Measurements from ENCODE around the gene NUCB1.
"Not testable (repeated sequence)": the region's sequence is repeated elsewhere in the genome, so short reads cannot be mapped to it uniquely, and the experiment has no call there.

NUCB1 gene

GRCh38 chr19:48903788-48904187, 3.7 kb downstream of the NUCB1 start:
- H3K27me3 ChIP-seq (ENCODE audit: low read depth); DNase-seq (ENCODE audit: low spot score in 2 of 2); in situ Hi-C loops (cut with MboI; ENCODE audit: low sequenced_read_pairs); H3K36me3 ChIP-seq (replicated peaks); H3K4me3 ChIP-seq; H3K9me3 ChIP-seq: not testable (repeated sequence)
- peaks cover 15% of the 10 kb centered on the region for H3K4me1 ChIP-seq

GRCh38 chr19:48905664-48906063, 5.6 kb downstream of the NUCB1 start:
- Histone ChIP-seq H3K4me3 (no peak overlapping the region), H3K36me3 (replicated peaks) (peaks cover 16% of the 10 kb centered on the region)
- in situ Hi-C loops (cut with MboI; ENCODE audit: low sequenced_read_pairs): no loop called here

GRCh38 chr19:48906324-48906723, 6.2 kb downstream of the NUCB1 start:
- in situ Hi-C loops (cut with MboI; ENCODE audit: low sequenced_read_pairs): no loop called here
- H3K9me3 ChIP-seq: no peaks in the 10 kb centered on the region
- H3K27me3 ChIP-seq (ENCODE audit: low read depth): no peaks in the 10 kb centered on the region
- H3K4me1 ChIP-seq: peaks cover 3% of the 10 kb centered on the region
- H3K4me3 ChIP-seq: no peak overlapping the region
- no peak for DNase-seq (ENCODE audit: low spot score in 2 of 2)
- H3K36me3 ChIP-seq (replicated peaks): peaks cover 20% of the 10 kb centered on the region

More at GRCh38 chr19:48905664-48906063, 5.6 kb downstream of the NUCB1 start:
- DNase-seq (ENCODE audit: low spot score in 2 of 2): no peak
- Histone ChIP-seq H3K27me3 (ENCODE audit: low read depth) (no peaks in the 10 kb centered on the region), H3K4me1 (peaks cover 10% of the 10 kb centered on the region), H3K9me3 (no peaks in the 10 kb centered on the region)

- peaks cover 20% of the 10 kb centered on the region for H3K36me3 ChIP-seq (replicated peaks)
- no peak overlapping the region for H3K4me3 ChIP-seq
- DNase-seq (ENCODE audit: low spot score in 2 of 2): no peak
- H3K9me3 ChIP-seq: no peaks in the 10 kb centered on the region
- no peaks in the 10 kb centered on the region for H3K27me3 ChIP-seq (ENCODE audit: low read depth)
- H3K4me1 ChIP-seq: no peaks in the 10 kb centered on the region
- in situ Hi-C loops (cut with MboI; ENCODE audit: low sequenced_read_pairs): no loop called here
These were observed 7.6 kb downstream of the NUCB1 start for GRCh38 chr19:48907671-48908070.

GRCh38 chr19:48909424-48910077, 9.4 kb downstream of the NUCB1 start:
- H3K36me3 ChIP-seq (replicated peaks): peaks cover 34% of the 10 kb centered on the region
- H3K27me3 ChIP-seq (ENCODE audit: low read depth); H3K4me1 ChIP-seq; H3K9me3 ChIP-seq; DNase-seq (ENCODE audit: low spot score in 2 of 2); in situ Hi-C loops (cut with MboI; ENCODE audit: low sequenced_read_pairs); H3K4me3 ChIP-seq: not testable (repeated sequence)

GRCh38 chr19:48910803-48911202, 10.7 kb downstream of the NUCB1 start:
- DNase-seq (ENCODE audit: low spot score in 2 of 2): no peak
- H3K27me3 ChIP-seq (ENCODE audit: low read depth): no peaks in the 10 kb centered on the region
- in situ Hi-C loops (cut with MboI; ENCODE audit: low sequenced_read_pairs): no loop called here
- H3K4me3 ChIP-seq: no peak overlapping the region
- no peaks in the 10 kb centered on the region for H3K9me3 ChIP-seq
- H3K4me1 ChIP-seq: no peaks in the 10 kb centered on the region
- H3K36me3 ChIP-seq (replicated peaks): peaks cover 40% of the 10 kb centered on the region

GRCh38 chr19:48913114-48913889, 13.2 kb downstream of the NUCB1 start:
- Histone ChIP-seq H3K4me3 (no peak overlapping the region), H3K4me1 (no peaks in the 10 kb centered on the region), H3K9me3 (no peaks in the 10 kb centered on the region), H3K27me3 (ENCODE audit: low read depth) (no peaks in the 10 kb centered on the region), H3K36me3 (replicated peaks) (peaks cover 50% of the 10 kb centered on the region)
- in situ Hi-C loops (cut with MboI; ENCODE audit: low sequenced_read_pairs): no loop called here
- peak; percentile 17 to 51 for DNase-seq (ENCODE audit: low spot score in 2 of 2)

GRCh38 chr19:48914181-48914580, 14.1 kb downstream of the NUCB1 start:
- Histone ChIP-seq H3K4me3 (no peak overlapping the region), H3K4me1 (no peaks in the 10 kb centered on the region), H3K36me3 (replicated peaks) (peaks cover 58% of the 10 kb centered on the region), H3K9me3 (no peaks in the 10 kb centered on the region), H3K27me3 (ENCODE audit: low read depth) (no peaks in the 10 kb centered on the region)
- in situ Hi-C loops (cut with MboI; ENCODE audit: low sequenced_read_pairs): no loop called here
- no peak for DNase-seq (ENCODE audit: low spot score in 2 of 2)

- peaks cover 53% of the 10 kb centered on the region for H3K36me3 ChIP-seq (replicated peaks)
- no peaks in the 10 kb centered on the region for H3K27me3 ChIP-seq (ENCODE audit: low read depth)
- H3K4me1 ChIP-seq: no peaks in the 10 kb centered on the region
- in situ Hi-C loops (cut with MboI; ENCODE audit: low sequenced_read_pairs): no loop called here
- no peak overlapping the region for H3K4me3 ChIP-seq
- no peaks in the 10 kb centered on the region for H3K9me3 ChIP-seq
- no peak for DNase-seq (ENCODE audit: low spot score in 2 of 2)
These were observed 15.6 kb downstream of the NUCB1 start for GRCh38 chr19:48915757-48916156.

GRCh38 chr19:48918071-48918470, 18.0 kb downstream of the NUCB1 start:
- no peaks in the 10 kb centered on the region for H3K4me1 ChIP-seq
- no peak for DNase-seq (ENCODE audit: low spot score in 2 of 2)
- peaks cover 48% of the 10 kb centered on the region for H3K36me3 ChIP-seq (replicated peaks)
- no peak overlapping the region for H3K4me3 ChIP-seq
- in situ Hi-C loops (cut with MboI; ENCODE audit: low sequenced_read_pairs): no loop called here
- no peaks in the 10 kb centered on the region for H3K9me3 ChIP-seq
- H3K27me3 ChIP-seq (ENCODE audit: low read depth): no peaks in the 10 kb centered on the region

- H3K36me3 ChIP-seq (replicated peaks): peaks cover 42% of the 10 kb centered on the region
- in situ Hi-C loops (cut with MboI; ENCODE audit: low sequenced_read_pairs): no loop called here
- H3K4me3 ChIP-seq: no peak overlapping the region
- DNase-seq (ENCODE audit: low spot score in 2 of 2): peak; percentile 41 to 73
- no peaks in the 10 kb centered on the region for H3K9me3 ChIP-seq
- no peaks in the 10 kb centered on the region for H3K27me3 ChIP-seq (ENCODE audit: low read depth)
- no peaks in the 10 kb centered on the region for H3K4me1 ChIP-seq
These were observed 18.7 kb downstream of the NUCB1 start for GRCh38 chr19:48918801-48919247.

GRCh38 chr19:48919271-48919670, 19.2 kb downstream of the NUCB1 start:
- H3K27me3 ChIP-seq (ENCODE audit: low read depth); DNase-seq (ENCODE audit: low spot score in 2 of 2); H3K9me3 ChIP-seq; H3K4me3 ChIP-seq; H3K4me1 ChIP-seq; in situ Hi-C loops (cut with MboI; ENCODE audit: low sequenced_read_pairs): not testable (repeated sequence)
- H3K36me3 ChIP-seq (replicated peaks): peaks cover 39% of the 10 kb centered on the region

GRCh38 chr19:48920949-48921348, 20.8 kb downstream of the NUCB1 start:
- no peak overlapping the region for H3K4me3 ChIP-seq
- in situ Hi-C loops (cut with MboI; ENCODE audit: low sequenced_read_pairs): no loop called here
- no peaks in the 10 kb centered on the region for H3K27me3 ChIP-seq (ENCODE audit: low read depth)
- H3K36me3 ChIP-seq (replicated peaks): peaks cover 29% of the 10 kb centered on the region
- H3K4me1 ChIP-seq: no peaks in the 10 kb centered on the region
- H3K9me3 ChIP-seq: no peaks in the 10 kb centered on the region
- no peak for DNase-seq (ENCODE audit: low spot score in 2 of 2)

GRCh38 chr19:48921721-48922500, 21.8 kb downstream of the NUCB1 start:
- Histone ChIP-seq H3K36me3 (replicated peaks) (peaks cover 26% of the 10 kb centered on the region), H3K4me3 (no peak overlapping the region), H3K27me3 (ENCODE audit: low read depth) (no peaks in the 10 kb centered on the region), H3K9me3 (no peaks in the 10 kb centered on the region), H3K4me1 (no peaks in the 10 kb centered on the region)
- no peak for DNase-seq (ENCODE audit: low spot score in 2 of 2)
- in situ Hi-C loops (cut with MboI; ENCODE audit: low sequenced_read_pairs): no loop called here
